MCF 10A (cell line): Measurements from ENCODE around the gene COTL1. TPM values are rescaled to one million over a fixed set of nuclear protein-coding genes. Genes with fewer than 3 reads are reported as not detected.
"Not testable (repeated sequence)": the region's sequence is repeated elsewhere in the genome, so short reads cannot be mapped to it uniquely, and the experiment has no call there.

Experiments used
- BruUV-seq: library from RNA; stranded (reverse); fragments of 400-500 nt; replicated peaks from 2 replicates; lab custom pipeline; 2021; lab: Mats Ljungman, UMichigan
- CTCF ChIA-PET: fragments of 300-600 bp; sonication (Branson Sonifier 250); formaldehyde crosslinking; extraction: SDS; loops from one replicate; lab custom pipeline; 2021; ENCODE audit warnings: antibody characterized with exemption, inconsistent platforms; lab: Yijun Ruan, JAX
- POLR2A ChIA-PET: fragments of 300-600, 350-650 bp; sonication (Branson Sonifier 250); formaldehyde crosslinking; extraction: SDS; loops from one replicate; lab custom pipeline; 2020; ENCODE audit warnings: antibody characterized with exemption, inconsistent platforms; lab: Yijun Ruan, JAX
- DNase-seq: peaks from one replicate; pipeline ENCODE4 v3.0.0-alpha.2; 2018; ENCODE audit not compliant: unreplicated experiment
- H3K27ac Mint-ChIP-seq: one replicate; pipeline ENCODE4 v1.8.0; 2022; ENCODE audit warnings: mild to moderate bottlenecking, low read depth, mixed read lengths; ENCODE audit not compliant: unreplicated experiment
- H3K27me3 Mint-ChIP-seq: one replicate; pipeline ENCODE4 v1.8.0; 2022; ENCODE audit warnings: mixed read lengths; ENCODE audit not compliant: insufficient read depth, unreplicated experiment
- H3K36me3 Mint-ChIP-seq: one replicate; pipeline ENCODE4 v1.8.0; 2022; ENCODE audit warnings: mild to moderate bottlenecking, moderate library complexity, mixed read lengths; ENCODE audit not compliant: insufficient read depth, unreplicated experiment
- H3K4me1 Mint-ChIP-seq: one replicate; pipeline ENCODE4 v1.8.0; 2022; ENCODE audit warnings: mixed read lengths; ENCODE audit not compliant: insufficient read depth, unreplicated experiment
- H3K4me3 Mint-ChIP-seq: one replicate; pipeline ENCODE4 v1.8.0; 2022; ENCODE audit warnings: mild to moderate bottlenecking, moderate library complexity, mixed read lengths; ENCODE audit not compliant: unreplicated experiment
- H3K9me3 Mint-ChIP-seq: one replicate; pipeline ENCODE4 v1.8.0; 2022; ENCODE audit warnings: mixed read lengths; ENCODE audit not compliant: unreplicated experiment
- CTCF ChIP-seq: fragments of 200-600 bp; IDR thresholded peaks from one replicate; pipeline ENCODE4 v1.8.0; 2022; ENCODE audit warnings: antibody characterized with exemption, mild to moderate bottlenecking; ENCODE audit not compliant: unreplicated experiment
- intact Hi-C: fragments of 100-400 bp; cut with micrococcal nuclease; formaldehyde crosslinking; loops from 2 replicates; pipeline ENCODE4 v1.14.1; 2022
- total RNA-seq: library from RNA; stranded (reverse); gene quantifications from 2 replicates; pipeline ENCODE4 v1.2.3, GENCODE V29; 2022

The COTL1 gene
- total RNA-seq, 1 experiment from 2014 or later, result 269 TPM

GRCh38 chr16:84562174-84562815 is 55.6 kb downstream of the COTL1 start:
- no peaks in the 10 kb centered on the region for H3K9me3 Mint-ChIP-seq
- no TSS peak for BruUV-seq
- no peak overlapping the region for H3K4me3 Mint-ChIP-seq
- no peak for TF ChIP-seq CTCF
- no peaks in the 10 kb centered on the region for H3K4me1 Mint-ChIP-seq
- H3K27ac Mint-ChIP-seq, result no peak overlapping the region
- no peaks in the 10 kb centered on the region for H3K27me3 Mint-ChIP-seq
- POLR2A ChIA-PET, result no interaction called here
- intact Hi-C loops, result no loop called here
- DNase-seq, result no peak
- CTCF ChIA-PET, result interaction anchor here (0.6 to 1.0 kb wide), 2 partner anchors 38 to 60 kb away, joined by 3 read pairs; no protein-coding TSS in a partner anchor
- H3K36me3 Mint-ChIP-seq, result peaks cover 20% of the 10 kb centered on the region

DNA sequence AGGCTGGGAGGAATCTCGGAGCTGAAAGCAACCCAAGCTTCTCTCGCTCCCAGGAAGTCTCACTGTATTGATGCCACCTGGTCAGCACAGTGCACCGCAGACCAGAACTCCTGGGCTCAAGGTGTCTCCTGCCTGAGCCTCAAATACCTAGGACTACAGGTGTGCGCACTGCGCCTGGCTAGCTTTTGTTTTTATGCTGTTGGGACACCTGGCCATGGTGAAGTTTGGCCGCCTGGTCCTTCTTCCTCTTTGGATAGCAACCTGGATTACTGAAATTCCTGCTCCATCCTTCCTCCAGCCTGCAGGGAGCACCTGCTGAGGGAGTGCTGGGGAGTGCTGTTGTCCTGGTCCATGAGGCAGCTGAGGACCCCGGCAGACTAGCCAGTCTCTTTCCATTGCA is 56.6 kb downstream of the COTL1 start:
- POLR2A ChIA-PET, result interaction anchor here (1.6 kb wide), 1 partner anchor 9 kb away, joined by 4 read pairs; no protein-coding TSS in a partner anchor
- no peak for TF ChIP-seq CTCF
- intact Hi-C loops, result no loop called here
- H3K36me3 Mint-ChIP-seq, result peaks cover 10% of the 10 kb centered on the region
- no peaks in the 10 kb centered on the region for H3K27me3 Mint-ChIP-seq
- no peaks in the 10 kb centered on the region for H3K9me3 Mint-ChIP-seq
- no peak overlapping the region for H3K4me3 Mint-ChIP-seq
- DNase-seq, result no peak
- no peak overlapping the region for H3K27ac Mint-ChIP-seq
- BruUV-seq, result no TSS peak
- CTCF ChIA-PET, result interaction anchor here (0.6 kb wide), 1 partner anchor 896 kb away, joined by 3 read pairs; no protein-coding TSS in a partner anchor
- H3K4me1 Mint-ChIP-seq, result no peaks in the 10 kb centered on the region

GRCh38 chr16:84560269-84560668 is 57.6 kb downstream of the COTL1 start:
- intact Hi-C loops, result no loop called here
- CTCF ChIA-PET, result interaction anchor here (1.3 kb wide), 1 partner anchor 50 kb away, joined by 3 read pairs; no protein-coding TSS in a partner anchor
- DNase-seq, result no peak
- BruUV-seq, result no TSS peak
- TF ChIP-seq CTCF, result no peak
- Mint-ChIP-seq H3K4me3 (no peak overlapping the region), H3K27ac (no peak overlapping the region), H3K9me3 (no peaks in the 10 kb centered on the region), H3K4me1 (no peaks in the 10 kb centered on the region), H3K27me3 (no peaks in the 10 kb centered on the region), H3K36me3 (no peaks in the 10 kb centered on the region)
- POLR2A ChIA-PET, result interaction anchor here (0.7 to 1.6 kb wide), 2 partner anchors 8 to 166 kb away, joined by 3 to 4 read pairs; no protein-coding TSS in a partner anchor

DNA sequence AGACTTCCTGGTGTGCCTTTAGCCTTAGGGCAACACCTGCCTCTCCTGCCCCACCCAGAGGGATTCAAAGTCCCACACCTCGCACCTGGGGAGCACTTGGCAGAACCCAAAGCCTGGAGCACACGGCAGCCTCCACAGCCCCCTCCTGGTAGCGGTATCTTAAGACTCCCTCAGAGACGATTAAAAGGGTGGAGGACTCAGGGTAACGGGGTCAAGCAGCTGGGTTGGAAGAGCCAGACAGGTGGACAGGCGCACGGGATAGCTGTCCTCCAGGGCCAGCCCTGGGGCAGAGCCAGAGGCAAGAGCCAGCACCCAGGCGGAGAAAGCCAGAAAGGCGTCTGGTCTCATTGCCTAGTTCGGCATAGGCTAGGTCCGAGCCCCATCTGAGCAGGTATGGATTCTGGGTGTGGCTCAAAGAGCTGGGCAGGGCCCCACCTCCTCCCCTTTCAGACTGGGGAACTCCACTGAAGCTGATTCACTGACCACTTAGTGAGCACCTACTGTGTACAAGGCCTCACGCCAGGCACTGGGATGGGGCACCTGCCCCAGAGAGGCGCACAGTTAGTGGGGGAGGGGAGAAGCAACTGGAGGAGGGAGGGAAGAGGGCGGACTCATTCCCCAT is 58.5 kb downstream of the COTL1 start:
- no peak for DNase-seq
- POLR2A ChIA-PET, result no interaction called here
- no peaks in the 10 kb centered on the region for H3K4me1 Mint-ChIP-seq
- H3K27me3 Mint-ChIP-seq, result no peaks in the 10 kb centered on the region
- intact Hi-C loops, result no loop called here
- BruUV-seq, result no TSS peak
- no peak overlapping the region for H3K27ac Mint-ChIP-seq
- no peak for TF ChIP-seq CTCF
- no peaks in the 10 kb centered on the region for H3K9me3 Mint-ChIP-seq
- CTCF ChIA-PET, result interaction anchor here (1.3 kb wide), 1 partner anchor 49 kb away, joined by 3 read pairs; no protein-coding TSS in a partner anchor
- no peak overlapping the region for H3K4me3 Mint-ChIP-seq
- no peaks in the 10 kb centered on the region for H3K36me3 Mint-ChIP-seq

GRCh38 chr16:84558850-84559249 is 59.0 kb downstream of the COTL1 start:
- H3K9me3 Mint-ChIP-seq, POLR2A ChIA-PET, H3K27me3 Mint-ChIP-seq, H3K4me1 Mint-ChIP-seq, H3K36me3 Mint-ChIP-seq, BruUV-seq, H3K27ac Mint-ChIP-seq, intact Hi-C loops, H3K4me3 Mint-ChIP-seq, DNase-seq: not testable (repeated sequence)
- CTCF ChIA-PET, result interaction anchor here (0.9 kb wide), 1 partner anchor 20 kb away, joined by 3 read pairs; no protein-coding TSS in a partner anchor
